Astrocyte (in vitro differentiated cells and primary cell): ENCODE data around the gene ME3.

Source experiments
- CTCF ChIP-seq: IDR thresholded peaks from 2 replicates; pipeline ENCODE4 v1.5.1; 2011; ENCODE audit warnings: low read depth, mild to moderate bottlenecking, inconsistent platforms, low read length, moderate library complexity; ENCODE audit not compliant: insufficient read depth
- EZH2 ChIP-seq: IDR thresholded peaks from 2 replicates; pipeline ENCODE4 v1.6.1; 2012; ENCODE audit warnings: mild to moderate bottlenecking, low read length, inconsistent platforms; ENCODE audit not compliant: insufficient read depth

- TF ChIP-seq CTCF, result no peak
- no peak for TF ChIP-seq EZH2
These were observed 49.3 kb downstream of the ME3 start for GRCh38 chr11:86623041-86623621.
